ENCODE results near the gene TRIML1. TPM values are rescaled to one million over a fixed set of nuclear protein-coding genes. Genes with fewer than 3 reads are reported as not detected.

TRIML1 gene
- total RNA-seq, 3 donors from 2014 or later: not detected

GRCh38 chr4:188143731-188144130 is 4.5 kb downstream of the TRIML1 start:
- Histone ChIP-seq H3K4me3 (no peak overlapping the region), H3K36me3 (ENCODE audit: low read depth) (no peaks in the 10 kb centered on the region), H3K4me1 (ENCODE audit: low read depth) (no peaks in the 10 kb centered on the region), H3K9me3 (no peaks in the 10 kb centered on the region)
- TF ChIP-seq CTCF (IDR thresholded peaks at IDR 0.05): no peak
- ATAC-seq: no peak
- intact Hi-C loops (cut with DNase I, micrococcal nuclease): no loop called here
- no peak for DNase-seq

DNA sequence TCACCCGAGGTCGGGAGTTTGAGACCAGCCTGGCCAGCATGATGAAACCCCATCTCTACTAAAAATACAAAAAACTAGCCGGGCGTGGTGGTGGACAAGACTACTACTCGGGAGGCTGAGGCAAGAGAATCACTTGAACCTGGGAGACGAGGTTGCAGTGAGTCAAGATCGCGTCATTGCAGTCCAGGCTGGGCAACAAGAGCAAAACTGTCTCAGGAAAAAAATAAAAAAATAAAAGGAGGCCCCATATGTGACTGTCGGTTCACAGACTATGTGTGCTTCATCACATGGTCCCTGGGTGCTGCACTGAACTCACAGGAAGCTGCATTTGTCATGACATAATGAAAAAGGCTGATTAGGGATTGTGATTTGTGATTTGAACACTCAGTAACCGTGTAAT is 6.4 kb downstream of the TRIML1 start:
- Histone ChIP-seq H3K4me3 (no peak overlapping the region), H3K4me1 (ENCODE audit: low read depth) (no peaks in the 10 kb centered on the region), H3K36me3 (ENCODE audit: low read depth) (no peaks in the 10 kb centered on the region), H3K9me3 (peaks cover 3% of the 10 kb centered on the region)
- no peak for DNase-seq
- TF ChIP-seq CTCF (IDR thresholded peaks at IDR 0.05): no peak
- intact Hi-C loops (cut with DNase I, micrococcal nuclease): no loop called here
- no peak for ATAC-seq

DNA sequence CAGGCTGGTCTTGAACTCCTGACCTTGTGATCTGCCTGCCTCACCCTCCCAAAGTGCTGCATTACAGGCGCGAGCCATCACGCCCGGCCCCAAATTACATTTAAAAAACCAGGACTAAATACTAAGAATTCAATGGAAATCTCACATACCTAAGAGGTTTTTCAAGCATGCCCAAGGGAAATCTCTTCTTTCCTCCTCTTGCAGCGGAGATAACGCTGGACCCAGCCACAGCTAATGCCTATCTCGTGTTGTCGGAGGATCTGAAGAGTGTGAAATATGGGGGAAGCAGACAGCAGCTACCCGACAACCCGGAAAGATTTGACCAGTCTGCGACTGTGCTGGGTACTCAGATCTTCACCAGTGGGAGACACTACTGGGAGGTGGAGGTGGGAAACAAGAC is 7.4 kb downstream of the TRIML1 start:
- H3K36me3 ChIP-seq (ENCODE audit: low read depth): no peaks in the 10 kb centered on the region
- no peak for TF ChIP-seq CTCF (IDR thresholded peaks at IDR 0.05)
- H3K4me1 ChIP-seq (ENCODE audit: low read depth): no peaks in the 10 kb centered on the region
- no peak for DNase-seq
- intact Hi-C loops (cut with DNase I, micrococcal nuclease): no loop called here
- no peak for ATAC-seq
- no peak overlapping the region for H3K4me3 ChIP-seq
- peaks cover 4% of the 10 kb centered on the region for H3K9me3 ChIP-seq

- intact Hi-C loops (cut with DNase I, micrococcal nuclease): no loop called here
- peaks cover 4% of the 10 kb centered on the region for H3K9me3 ChIP-seq
- TF ChIP-seq CTCF (IDR thresholded peaks at IDR 0.05): no peak
- ATAC-seq (no peak), DNase-seq (no peak)
- H3K4me1 ChIP-seq (ENCODE audit: low read depth): no peaks in the 10 kb centered on the region
- H3K4me3 ChIP-seq: no peak overlapping the region
- no peaks in the 10 kb centered on the region for H3K36me3 ChIP-seq (ENCODE audit: low read depth)
These were observed 7.9 kb downstream of the TRIML1 start for GRCh38 chr4:188147176-188147575.

GRCh38 chr4:188147776-188148175 is 8.5 kb downstream of the TRIML1 start:
- ATAC-seq: no peak
- no peak for DNase-seq

More at GRCh38 chr4:188147776-188148175, 8.5 kb downstream of the TRIML1 start:
- no peaks in the 10 kb centered on the region for H3K36me3 ChIP-seq (ENCODE audit: low read depth)
- intact Hi-C loops (cut with DNase I, micrococcal nuclease): no loop called here
- no peak for TF ChIP-seq CTCF (IDR thresholded peaks at IDR 0.05)
- H3K4me3 ChIP-seq: no peak overlapping the region
- peaks cover 4% of the 10 kb centered on the region for H3K9me3 ChIP-seq
- H3K4me1 ChIP-seq (ENCODE audit: low read depth): no peaks in the 10 kb centered on the region

Data from mucosa of descending colon (tissue), 3 donors.